Measurements from ENCODE around the gene GID8.

DNA sequence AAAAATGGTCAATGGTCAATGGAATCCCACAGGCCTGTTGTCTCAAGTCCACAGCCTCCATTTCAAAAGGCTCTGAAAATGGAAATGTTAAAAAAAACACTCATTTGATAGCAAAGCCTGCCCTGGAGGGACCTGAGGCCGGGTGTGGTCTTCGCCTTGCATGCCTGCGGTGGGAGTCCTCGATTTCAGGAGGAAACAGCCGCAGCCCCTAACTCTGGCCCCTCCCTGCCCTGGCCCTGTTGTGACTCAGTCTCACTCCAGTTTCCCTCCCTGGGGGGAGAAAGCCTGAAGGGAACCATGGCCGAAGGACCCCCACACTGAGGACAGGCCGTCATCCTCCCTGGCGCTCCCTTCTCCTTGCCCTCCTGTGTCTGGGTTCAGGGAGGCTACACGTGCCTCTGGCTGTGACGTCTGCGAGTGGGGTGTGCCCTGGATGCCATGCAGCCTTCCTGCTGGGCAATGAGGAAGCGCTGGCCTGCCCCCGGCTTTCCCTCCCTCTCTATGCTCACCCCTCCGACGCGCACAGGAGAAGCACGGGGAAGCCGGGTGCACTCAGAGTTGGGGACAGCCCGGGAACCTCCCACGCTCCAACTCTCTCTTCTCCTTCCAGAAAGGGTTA lies 59.6 kb downstream of the GID8 start:
- TF ChIP-seq, protein P1, sequence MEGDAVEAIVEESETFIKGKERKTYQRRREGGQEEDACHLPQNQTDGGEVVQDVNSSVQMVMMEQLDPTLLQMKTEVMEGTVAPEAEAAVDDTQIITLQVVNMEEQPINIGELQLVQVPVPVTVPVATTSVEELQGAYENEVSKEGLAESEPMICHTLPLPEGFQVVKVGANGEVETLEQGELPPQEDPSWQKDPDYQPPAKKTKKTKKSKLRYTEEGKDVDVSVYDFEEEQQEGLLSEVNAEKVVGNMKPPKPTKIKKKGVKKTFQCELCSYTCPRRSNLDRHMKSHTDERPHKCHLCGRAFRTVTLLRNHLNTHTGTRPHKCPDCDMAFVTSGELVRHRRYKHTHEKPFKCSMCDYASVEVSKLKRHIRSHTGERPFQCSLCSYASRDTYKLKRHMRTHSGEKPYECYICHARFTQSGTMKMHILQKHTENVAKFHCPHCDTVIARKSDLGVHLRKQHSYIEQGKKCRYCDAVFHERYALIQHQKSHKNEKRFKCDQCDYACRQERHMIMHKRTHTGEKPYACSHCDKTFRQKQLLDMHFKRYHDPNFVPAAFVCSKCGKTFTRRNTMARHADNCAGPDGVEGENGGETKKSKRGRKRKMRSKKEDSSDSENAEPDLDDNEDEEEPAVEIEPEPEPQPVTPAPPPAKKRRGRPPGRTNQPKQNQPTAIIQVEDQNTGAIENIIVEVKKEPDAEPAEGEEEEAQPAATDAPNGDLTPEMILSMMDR (IDR thresholded peaks at IDR 0.05), result no peak
- TF ChIP-seq POLR2A (IDR thresholded peaks at IDR 0.05), result no peak
